Right atrium auricular region (tissue), 2 donors: ENCODE measurements around the gene ITIH4. TPM values are rescaled to one million over a fixed set of nuclear protein-coding genes. Genes with fewer than 3 reads are reported as not detected.

ENCODE experiments used
- DNase-seq: peaks from one replicate; pipeline ENCODE4 v3.0.0-alpha.2; 2019; ENCODE audit warnings: low spot score
- H3K27ac ChIP-seq, 2 donors: fragments of 200-600 bp; sonication (generic); 1 replicate in 1 of 2; 2 replicates in 1 of 2; pipeline ENCODE4 v1.5.1; 2016 to 2019
- H3K27me3 ChIP-seq, 2 donors: fragments of 200-600 bp; sonication (generic); one replicate each; pipeline versions ENCODE4 v1.5.1 to v1.6.0; 2017 to 2019
- H3K36me3 ChIP-seq: fragments of 200-600 bp; sonication (generic); one replicate; pipeline ENCODE4 v1.5.1; 2016
- H3K4me1 ChIP-seq, 2 donors: fragments of 200-600 bp; sonication (generic); one replicate each; pipeline versions ENCODE4 v1.5.1 to v1.6.0; 2017 to 2019
- H3K4me3 ChIP-seq, 2 donors: fragments of 200-600 bp; sonication (generic); 1 replicate in 1 of 2; 2 replicates in 1 of 2; pipeline ENCODE4 v1.5.1; 2017 to 2019; ENCODE audit warnings: mild to moderate bottlenecking in 1 of 2, moderate library complexity in 1 of 2
- H3K9me3 ChIP-seq, 2 donors: fragments of 200-600 bp; sonication (generic); one replicate each; pipeline ENCODE4 v1.5.1; 2019
- total RNA-seq, 2 donors: library from RNA; depleted of rRNA; stranded (reverse); fragments of >200 nt; gene quantifications; one replicate each; pipeline ENCODE4 v1.1.0, GENCODE V29; 2016
- TF ChIP-seq, protein P1 (sequence below), 2 donors: fragments of 200-600 bp; sonication (generic); IDR thresholded peaks; one replicate each; pipeline ENCODE4 v1.5.1; 2019; ENCODE audit warnings: antibody characterized with exemption in 2 of 2

Gene ITIH4
- total RNA-seq, 2 donors from 2014 or later: 1.2 TPM; not detected in 1

DNA sequence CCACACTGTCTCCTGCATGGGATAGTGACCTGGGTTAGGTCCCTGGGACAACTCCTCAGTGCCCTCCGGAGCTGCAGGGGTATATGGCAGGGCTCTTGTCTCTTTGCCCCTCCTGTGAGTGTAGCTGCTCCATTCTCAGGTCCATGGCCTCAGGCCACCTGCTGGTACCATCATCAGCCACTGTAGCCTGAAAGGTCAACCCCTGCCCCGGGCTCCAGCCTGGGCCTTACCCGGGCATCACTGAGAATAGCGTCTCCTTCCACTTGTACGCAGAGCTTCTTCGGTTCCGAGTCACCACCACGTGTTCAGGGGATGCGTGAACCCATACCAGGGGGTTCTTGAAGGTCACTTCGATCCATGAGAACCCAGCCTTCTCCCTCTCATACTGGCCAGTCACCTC lies 13.8 kb downstream of the ITIH4 start:
- TF ChIP-seq, protein P1, sequence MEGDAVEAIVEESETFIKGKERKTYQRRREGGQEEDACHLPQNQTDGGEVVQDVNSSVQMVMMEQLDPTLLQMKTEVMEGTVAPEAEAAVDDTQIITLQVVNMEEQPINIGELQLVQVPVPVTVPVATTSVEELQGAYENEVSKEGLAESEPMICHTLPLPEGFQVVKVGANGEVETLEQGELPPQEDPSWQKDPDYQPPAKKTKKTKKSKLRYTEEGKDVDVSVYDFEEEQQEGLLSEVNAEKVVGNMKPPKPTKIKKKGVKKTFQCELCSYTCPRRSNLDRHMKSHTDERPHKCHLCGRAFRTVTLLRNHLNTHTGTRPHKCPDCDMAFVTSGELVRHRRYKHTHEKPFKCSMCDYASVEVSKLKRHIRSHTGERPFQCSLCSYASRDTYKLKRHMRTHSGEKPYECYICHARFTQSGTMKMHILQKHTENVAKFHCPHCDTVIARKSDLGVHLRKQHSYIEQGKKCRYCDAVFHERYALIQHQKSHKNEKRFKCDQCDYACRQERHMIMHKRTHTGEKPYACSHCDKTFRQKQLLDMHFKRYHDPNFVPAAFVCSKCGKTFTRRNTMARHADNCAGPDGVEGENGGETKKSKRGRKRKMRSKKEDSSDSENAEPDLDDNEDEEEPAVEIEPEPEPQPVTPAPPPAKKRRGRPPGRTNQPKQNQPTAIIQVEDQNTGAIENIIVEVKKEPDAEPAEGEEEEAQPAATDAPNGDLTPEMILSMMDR (IDR thresholded peaks at IDR 0.05): no peak
- no peak overlapping the region for H3K4me3 ChIP-seq
- H3K27me3 ChIP-seq: no peaks in the 10 kb centered on the region
- no peaks in the 10 kb centered on the region for H3K36me3 ChIP-seq
- no peak overlapping the region for H3K27ac ChIP-seq
- no peaks in the 10 kb centered on the region for H3K4me1 ChIP-seq
- H3K9me3 ChIP-seq: no peaks in the 10 kb centered on the region
- DNase-seq: no peak

DNA sequence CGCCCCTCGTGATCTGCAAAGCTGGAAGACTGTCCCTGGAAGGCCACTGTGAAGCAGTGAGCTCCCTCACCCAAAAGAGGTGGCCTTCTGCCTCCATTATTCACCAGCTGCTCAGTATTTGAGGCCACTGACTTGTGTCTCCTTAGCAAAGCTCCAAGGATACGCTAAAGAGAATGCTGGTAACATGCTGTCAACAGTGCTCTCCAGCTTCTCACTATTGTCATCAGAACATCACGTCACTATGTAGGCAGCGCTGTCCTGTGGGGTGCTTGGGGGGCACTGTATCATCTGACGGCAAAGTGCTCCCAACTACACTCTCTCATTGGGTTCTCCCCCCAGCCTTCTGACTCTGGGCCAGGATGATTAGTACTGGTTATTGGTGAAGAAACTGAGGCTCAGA lies 14.3 kb downstream of the ITIH4 start:
- Histone ChIP-seq H3K27ac (no peak overlapping the region), H3K9me3 (no peaks in the 10 kb centered on the region), H3K4me3 (no peak overlapping the region), H3K36me3 (no peaks in the 10 kb centered on the region), H3K27me3 (no peaks in the 10 kb centered on the region), H3K4me1 (no peaks in the 10 kb centered on the region)
- no peak for DNase-seq
- TF ChIP-seq, protein P1 (IDR thresholded peaks at IDR 0.05): no peak

DNA sequence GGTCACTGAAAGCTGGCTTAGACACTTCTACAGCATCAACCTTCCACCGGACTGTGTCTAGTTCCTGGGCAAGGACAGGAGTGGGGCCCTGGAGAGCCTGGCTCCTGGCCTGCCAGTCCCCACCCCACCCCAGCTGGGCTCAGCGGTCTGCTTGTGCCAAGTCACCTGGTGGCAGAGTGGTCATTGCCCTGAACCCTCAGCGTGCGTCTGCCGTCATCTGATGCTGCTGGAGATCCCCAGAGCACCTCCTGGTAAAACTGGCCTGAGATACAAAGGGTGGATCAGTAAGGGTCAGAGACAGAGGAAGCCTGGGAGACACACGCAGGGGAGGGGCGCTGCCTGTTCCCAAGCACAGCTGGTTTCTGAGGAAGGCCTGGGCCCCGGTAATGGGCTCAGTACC lies 16.7 kb downstream of the ITIH4 start:
- H3K27ac ChIP-seq: no peak overlapping the region
- no peak overlapping the region for H3K4me3 ChIP-seq
- H3K9me3 ChIP-seq: no peaks in the 10 kb centered on the region
- no peaks in the 10 kb centered on the region for H3K4me1 ChIP-seq
- no peak for DNase-seq
- H3K27me3 ChIP-seq: no peaks in the 10 kb centered on the region
- TF ChIP-seq, protein P1 (IDR thresholded peaks at IDR 0.05): no peak
- no peaks in the 10 kb centered on the region for H3K36me3 ChIP-seq

DNA sequence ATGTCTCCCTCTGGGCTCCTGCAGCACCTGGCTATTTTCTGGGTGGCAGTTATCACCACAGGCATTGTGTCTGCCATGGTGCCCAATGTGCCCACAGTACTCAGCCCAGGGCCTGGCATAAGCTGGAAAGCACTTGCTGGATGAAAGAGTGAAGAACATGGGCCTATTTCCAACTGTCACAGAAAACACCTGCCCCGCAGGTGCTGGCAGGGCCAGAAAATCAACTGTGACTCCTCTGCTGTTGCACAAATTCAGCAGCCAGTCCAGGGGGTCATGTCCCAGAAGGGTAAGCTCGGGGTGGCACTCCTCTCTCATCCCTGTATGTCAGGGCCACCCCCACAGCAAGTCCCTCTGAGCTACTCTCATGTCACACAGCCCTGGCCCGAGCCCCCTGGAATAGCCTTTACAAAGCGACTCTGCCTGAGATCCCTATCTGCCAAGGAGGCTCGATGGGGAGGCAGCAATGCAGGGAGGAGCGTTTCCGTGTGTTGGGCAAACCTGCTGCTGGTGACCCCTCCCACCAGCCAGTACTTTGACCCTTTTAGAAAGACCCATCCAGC lies 18.9 kb downstream of the ITIH4 start:
- H3K27me3 ChIP-seq: no peaks in the 10 kb centered on the region
- no peak overlapping the region for H3K4me3 ChIP-seq
- no peaks in the 10 kb centered on the region for H3K9me3 ChIP-seq
- no peaks in the 10 kb centered on the region for H3K4me1 ChIP-seq
- H3K36me3 ChIP-seq: no peaks in the 10 kb centered on the region
- no peak for DNase-seq
- TF ChIP-seq, protein P1 (IDR thresholded peaks at IDR 0.05): no peak
- no peak overlapping the region for H3K27ac ChIP-seq

DNA sequence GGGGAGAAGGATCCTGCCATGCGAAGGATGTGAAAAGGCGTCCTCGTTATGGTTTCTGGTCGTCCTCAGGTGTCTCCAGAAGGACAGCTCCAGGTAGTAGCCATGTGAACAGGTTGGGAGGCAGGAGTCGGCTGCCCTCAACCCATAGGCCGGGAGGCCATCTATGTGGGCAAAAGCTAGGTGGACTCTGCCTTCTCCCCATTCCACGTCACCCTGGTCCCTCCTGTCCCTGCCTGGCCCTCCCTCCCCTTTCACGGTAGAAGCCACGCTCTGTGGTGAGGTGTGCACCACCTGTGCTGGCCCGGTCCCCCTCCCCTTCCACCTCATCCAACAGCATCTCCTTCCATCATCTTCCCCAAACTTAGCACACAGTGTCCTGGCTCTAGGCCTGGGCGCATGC lies 19.5 kb downstream of the ITIH4 start:
- DNase-seq: no peak
- H3K4me3 ChIP-seq: no peak overlapping the region
- TF ChIP-seq, protein P1 (IDR thresholded peaks at IDR 0.05): no peak
- no peaks in the 10 kb centered on the region for H3K9me3 ChIP-seq
- H3K27me3 ChIP-seq: no peaks in the 10 kb centered on the region
- no peaks in the 10 kb centered on the region for H3K36me3 ChIP-seq
- H3K27ac ChIP-seq: no peak overlapping the region
- no peaks in the 10 kb centered on the region for H3K4me1 ChIP-seq
